WERI-Rb-1 (cell line): ENCODE results near the gene SNX7.

Experiments
- DNase-seq: peaks from one replicate; pipeline ENCODE4 v3.0.0-alpha.2; 2020
- H3K27ac ChIP-seq: fragments of 250-450 bp; sonication (Bioruptor Pico); 2 replicates; pipeline ENCODE4 v1.5.1; 2020; ENCODE audit warnings: mild to moderate bottlenecking, moderate library complexity
- H3K27me3 ChIP-seq: fragments of 250-450 bp; sonication (Bioruptor Pico); 2 replicates; pipeline ENCODE4 v1.5.1; 2021; ENCODE audit warnings: mild to moderate bottlenecking, low read depth, moderate library complexity; ENCODE audit not compliant: insufficient read depth, severe bottlenecking
- H3K36me3 ChIP-seq: fragments of 250-450 bp; sonication (Bioruptor Pico); 2 replicates; pipeline ENCODE4 v1.5.1; 2020; ENCODE audit warnings: mild to moderate bottlenecking, moderate library complexity
- H3K4me3 ChIP-seq: 2 replicates; pipeline ENCODE4 v1.5.1; 2011; ENCODE audit warnings: low read depth, mild to moderate bottlenecking, control low read depth, low read length
- H3K9me3 ChIP-seq: fragments of 250-450 bp; sonication (Bioruptor Pico); 2 replicates; pipeline ENCODE4 v1.5.1; 2021; ENCODE audit warnings: mild to moderate bottlenecking, moderate library complexity; ENCODE audit not compliant: severe bottlenecking
- TF ChIP-seq, protein P1 (sequence below): IDR thresholded peaks from 2 replicates; pipeline ENCODE4 v1.5.1; 2011; ENCODE audit warnings: low read depth, mild to moderate bottlenecking, control low read depth, inconsistent platforms, low read length

SNX7 gene

DNA sequence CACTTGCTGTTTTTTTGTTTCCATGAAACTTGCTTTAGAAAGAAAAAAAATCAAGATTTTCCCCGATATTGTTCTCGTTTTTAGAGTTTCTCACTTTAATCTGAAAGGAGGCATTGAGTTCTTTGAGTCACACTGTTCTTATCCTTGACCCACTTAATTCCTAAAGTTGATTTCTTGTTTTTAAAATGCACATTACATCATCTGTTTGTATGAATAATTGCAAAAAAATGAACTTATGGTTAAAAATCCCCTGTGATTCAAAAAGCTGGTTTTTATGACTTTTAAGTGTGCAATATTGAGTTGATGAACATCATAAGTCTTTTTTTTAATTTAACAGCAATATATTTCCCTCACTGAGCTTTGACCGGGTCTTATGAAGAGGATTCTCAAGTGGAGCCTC, 131.6 kb downstream of the SNX7 start:
- H3K9me3 ChIP-seq, result no peaks in the 10 kb centered on the region
- TF ChIP-seq, protein P1, sequence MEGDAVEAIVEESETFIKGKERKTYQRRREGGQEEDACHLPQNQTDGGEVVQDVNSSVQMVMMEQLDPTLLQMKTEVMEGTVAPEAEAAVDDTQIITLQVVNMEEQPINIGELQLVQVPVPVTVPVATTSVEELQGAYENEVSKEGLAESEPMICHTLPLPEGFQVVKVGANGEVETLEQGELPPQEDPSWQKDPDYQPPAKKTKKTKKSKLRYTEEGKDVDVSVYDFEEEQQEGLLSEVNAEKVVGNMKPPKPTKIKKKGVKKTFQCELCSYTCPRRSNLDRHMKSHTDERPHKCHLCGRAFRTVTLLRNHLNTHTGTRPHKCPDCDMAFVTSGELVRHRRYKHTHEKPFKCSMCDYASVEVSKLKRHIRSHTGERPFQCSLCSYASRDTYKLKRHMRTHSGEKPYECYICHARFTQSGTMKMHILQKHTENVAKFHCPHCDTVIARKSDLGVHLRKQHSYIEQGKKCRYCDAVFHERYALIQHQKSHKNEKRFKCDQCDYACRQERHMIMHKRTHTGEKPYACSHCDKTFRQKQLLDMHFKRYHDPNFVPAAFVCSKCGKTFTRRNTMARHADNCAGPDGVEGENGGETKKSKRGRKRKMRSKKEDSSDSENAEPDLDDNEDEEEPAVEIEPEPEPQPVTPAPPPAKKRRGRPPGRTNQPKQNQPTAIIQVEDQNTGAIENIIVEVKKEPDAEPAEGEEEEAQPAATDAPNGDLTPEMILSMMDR, result no peak
- DNase-seq, result no peak
- H3K27me3 ChIP-seq, result no peaks in the 10 kb centered on the region
- no peak overlapping the region for H3K27ac ChIP-seq
- H3K4me3 ChIP-seq, result no peak overlapping the region
- no peaks in the 10 kb centered on the region for H3K36me3 ChIP-seq

GRCh38 chr1:98794196-98794886, 132.8 kb downstream of the SNX7 start:
- no peak overlapping the region for H3K4me3 ChIP-seq
- H3K36me3 ChIP-seq, result no peaks in the 10 kb centered on the region
- no peaks in the 10 kb centered on the region for H3K9me3 ChIP-seq
- TF ChIP-seq, protein P1, result peak; percentile 67
- no peaks in the 10 kb centered on the region for H3K27me3 ChIP-seq
- H3K27ac ChIP-seq, result no peak overlapping the region
- DNase-seq, result peak; percentile 44

DNA sequence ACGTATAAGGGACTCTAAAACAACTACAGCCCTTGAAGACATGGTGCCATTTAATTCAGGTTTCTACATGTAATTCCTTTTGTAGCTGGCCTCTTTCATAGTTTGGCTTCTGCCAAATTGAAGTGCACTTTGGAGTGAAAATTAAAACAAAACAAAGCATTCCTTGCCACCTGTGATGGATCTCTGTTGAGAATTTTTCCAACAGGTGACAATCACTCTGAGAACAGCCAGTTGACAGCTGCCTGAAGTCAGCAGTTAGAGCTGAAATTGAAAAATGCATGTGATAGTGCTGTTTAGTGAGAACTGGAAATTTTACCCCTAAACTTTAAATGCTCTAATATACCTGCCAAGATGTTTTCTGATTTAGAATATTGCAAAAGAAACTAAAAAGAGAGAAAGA, 134.5 kb downstream of the SNX7 start:
- Histone ChIP-seq H3K4me3 (no peak overlapping the region), H3K27me3 (no peaks in the 10 kb centered on the region), H3K36me3 (no peaks in the 10 kb centered on the region), H3K9me3 (no peaks in the 10 kb centered on the region), H3K27ac (no peak overlapping the region)
- TF ChIP-seq, protein P1, result no peak
- DNase-seq, result no peak

DNA sequence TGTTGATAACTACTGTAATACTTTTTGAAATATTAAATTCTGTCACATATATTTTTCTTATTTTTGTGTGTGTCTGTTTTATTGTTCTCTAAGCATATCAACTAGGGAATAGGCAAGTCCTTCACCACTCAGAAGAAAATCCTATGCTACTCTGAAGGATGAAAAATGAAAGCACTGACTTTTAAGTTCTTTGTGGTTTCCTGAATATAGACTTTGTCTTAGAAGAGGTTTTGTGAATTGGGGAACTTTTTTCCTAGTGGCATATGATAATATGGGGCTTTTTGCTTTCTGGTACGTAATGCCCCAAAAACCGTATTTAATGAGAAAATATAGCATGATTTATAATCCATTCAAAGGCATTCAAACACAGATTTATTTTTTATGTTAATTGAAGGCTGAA, 136.0 kb downstream of the SNX7 start:
- H3K36me3 ChIP-seq, result no peaks in the 10 kb centered on the region
- TF ChIP-seq, protein P1, result no peak
- H3K27me3 ChIP-seq, result no peaks in the 10 kb centered on the region
- H3K9me3 ChIP-seq, result no peaks in the 10 kb centered on the region
- no peak overlapping the region for H3K4me3 ChIP-seq
- no peak for DNase-seq
- H3K27ac ChIP-seq, result no peak overlapping the region
